ENCODE measurements around the gene APIP.

Gene APIP

DNA sequence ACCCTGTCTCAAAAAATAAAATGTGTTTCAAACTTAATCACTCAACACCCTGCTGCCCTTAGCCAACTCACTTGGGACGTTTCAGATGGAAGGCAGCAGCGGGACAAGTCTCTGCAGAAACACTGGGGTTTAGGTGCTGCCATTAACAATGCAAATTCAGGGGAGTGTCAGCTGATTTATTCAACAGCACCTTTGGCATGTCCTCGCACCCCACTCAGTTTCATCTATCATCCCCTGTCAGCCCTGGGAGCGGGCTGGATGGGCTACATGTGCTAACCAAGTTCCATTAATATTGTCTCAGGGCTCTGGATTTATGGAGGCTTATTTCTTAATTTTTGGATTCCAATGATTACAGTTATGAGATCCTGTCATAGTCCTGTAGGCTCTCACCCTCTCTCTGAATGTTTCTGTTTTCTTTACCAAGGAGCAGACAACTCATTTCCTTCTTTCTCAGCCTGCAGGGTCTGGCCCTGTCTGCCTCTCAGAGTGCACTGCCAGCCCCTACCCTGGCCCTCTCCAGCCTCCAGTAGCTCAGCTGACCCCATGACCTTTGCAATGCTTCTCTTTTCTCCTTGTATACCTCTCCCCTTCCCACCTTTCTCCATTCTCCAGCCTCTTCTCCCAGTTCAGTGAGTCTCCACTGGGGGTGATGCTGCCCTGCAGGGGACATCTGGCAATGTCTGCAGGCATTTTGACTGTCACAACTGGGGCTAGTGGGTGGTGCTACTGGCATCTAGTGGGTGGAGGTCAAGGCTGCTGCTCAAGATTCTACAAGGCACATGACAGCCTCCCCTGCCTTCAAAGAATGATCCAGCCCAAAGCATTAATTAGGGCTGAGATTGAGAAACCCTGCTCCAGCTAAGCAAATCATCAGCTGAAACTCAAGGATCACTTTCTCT is 79.0 kb downstream of the APIP start:
- TF ChIP-seq CREB1 (IDR thresholded peaks at IDR 0.05; ENCODE audit: low read depth) (no peak), TEAD4 (IDR thresholded peaks at IDR 0.05) (no peak), EP300 (IDR thresholded peaks at IDR 0.05; ENCODE audit: borderline replicate concordance) (no peak), YY1 (IDR thresholded peaks at IDR 0.05; ENCODE audit: low read depth) (no peak), FOXM1 (IDR thresholded peaks at IDR 0.05; ENCODE audit: borderline replicate concordance, low read depth) (no peak), NFIC (IDR thresholded peaks at IDR 0.05) (no peak), EGR1 (IDR thresholded peaks at IDR 0.05) (no peak), RAD21 (IDR thresholded peaks at IDR 0.05; ENCODE audit: low read depth) (no peak; the same call in 1 of the 2 replicates), TAF1 (IDR thresholded peaks at IDR 0.05; ENCODE audit: low read depth) (no peak), TCF12 (IDR thresholded peaks at IDR 0.05; ENCODE audit: low read depth) (no peak), ZBTB7A (IDR thresholded peaks at IDR 0.05; ENCODE audit: low read depth) (no peak), CEBPB (IDR thresholded peaks at IDR 0.05) (no peak)
- TF ChIP-seq, protein P1, sequence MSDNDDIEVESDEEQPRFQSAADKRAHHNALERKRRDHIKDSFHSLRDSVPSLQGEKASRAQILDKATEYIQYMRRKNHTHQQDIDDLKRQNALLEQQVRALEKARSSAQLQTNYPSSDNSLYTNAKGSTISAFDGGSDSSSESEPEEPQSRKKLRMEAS (IDR thresholded peaks at IDR 0.05) = no peak
- TF ChIP-seq, protein P2, sequence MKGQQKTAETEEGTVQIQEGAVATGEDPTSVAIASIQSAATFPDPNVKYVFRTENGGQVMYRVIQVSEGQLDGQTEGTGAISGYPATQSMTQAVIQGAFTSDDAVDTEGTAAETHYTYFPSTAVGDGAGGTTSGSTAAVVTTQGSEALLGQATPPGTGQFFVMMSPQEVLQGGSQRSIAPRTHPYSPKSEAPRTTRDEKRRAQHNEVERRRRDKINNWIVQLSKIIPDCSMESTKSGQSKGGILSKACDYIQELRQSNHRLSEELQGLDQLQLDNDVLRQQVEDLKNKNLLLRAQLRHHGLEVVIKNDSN (IDR thresholded peaks at IDR 0.05) = no peak
- TF ChIP-seq, protein P3, sequence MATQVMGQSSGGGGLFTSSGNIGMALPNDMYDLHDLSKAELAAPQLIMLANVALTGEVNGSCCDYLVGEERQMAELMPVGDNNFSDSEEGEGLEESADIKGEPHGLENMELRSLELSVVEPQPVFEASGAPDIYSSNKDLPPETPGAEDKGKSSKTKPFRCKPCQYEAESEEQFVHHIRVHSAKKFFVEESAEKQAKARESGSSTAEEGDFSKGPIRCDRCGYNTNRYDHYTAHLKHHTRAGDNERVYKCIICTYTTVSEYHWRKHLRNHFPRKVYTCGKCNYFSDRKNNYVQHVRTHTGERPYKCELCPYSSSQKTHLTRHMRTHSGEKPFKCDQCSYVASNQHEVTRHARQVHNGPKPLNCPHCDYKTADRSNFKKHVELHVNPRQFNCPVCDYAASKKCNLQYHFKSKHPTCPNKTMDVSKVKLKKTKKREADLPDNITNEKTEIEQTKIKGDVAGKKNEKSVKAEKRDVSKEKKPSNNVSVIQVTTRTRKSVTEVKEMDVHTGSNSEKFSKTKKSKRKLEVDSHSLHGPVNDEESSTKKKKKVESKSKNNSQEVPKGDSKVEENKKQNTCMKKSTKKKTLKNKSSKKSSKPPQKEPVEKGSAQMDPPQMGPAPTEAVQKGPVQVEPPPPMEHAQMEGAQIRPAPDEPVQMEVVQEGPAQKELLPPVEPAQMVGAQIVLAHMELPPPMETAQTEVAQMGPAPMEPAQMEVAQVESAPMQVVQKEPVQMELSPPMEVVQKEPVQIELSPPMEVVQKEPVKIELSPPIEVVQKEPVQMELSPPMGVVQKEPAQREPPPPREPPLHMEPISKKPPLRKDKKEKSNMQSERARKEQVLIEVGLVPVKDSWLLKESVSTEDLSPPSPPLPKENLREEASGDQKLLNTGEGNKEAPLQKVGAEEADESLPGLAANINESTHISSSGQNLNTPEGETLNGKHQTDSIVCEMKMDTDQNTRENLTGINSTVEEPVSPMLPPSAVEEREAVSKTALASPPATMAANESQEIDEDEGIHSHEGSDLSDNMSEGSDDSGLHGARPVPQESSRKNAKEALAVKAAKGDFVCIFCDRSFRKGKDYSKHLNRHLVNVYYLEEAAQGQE (IDR thresholded peaks at IDR 0.05; ENCODE audit: low read depth) = no peak

DNA sequence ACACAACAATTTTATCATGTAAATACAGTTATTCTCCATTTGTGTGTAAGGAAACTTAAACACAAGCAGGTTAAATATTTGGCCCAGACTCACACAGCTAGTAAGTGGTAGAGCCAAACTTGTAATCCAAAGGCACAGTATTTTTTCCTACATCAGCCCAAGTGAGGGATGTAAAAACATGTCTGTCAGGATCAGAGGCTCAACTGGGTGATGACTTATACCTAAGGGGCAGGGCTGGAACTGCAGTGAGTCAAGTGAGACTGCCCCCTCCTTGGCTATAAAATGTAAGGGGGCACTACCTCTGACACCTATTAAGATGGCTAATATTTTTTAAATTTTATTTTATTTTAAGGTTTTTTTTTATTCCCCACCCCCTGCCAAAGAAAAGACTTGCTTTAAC is 82.6 kb downstream of the APIP start:
- TF ChIP-seq CREB1 (IDR thresholded peaks at IDR 0.05; ENCODE audit: low read depth) (no peak), RAD21 (IDR thresholded peaks at IDR 0.05; ENCODE audit: low read depth) (no peak), TCF12 (IDR thresholded peaks at IDR 0.05; ENCODE audit: low read depth) (no peak), CEBPB (IDR thresholded peaks at IDR 0.05) (no peak), EGR1 (IDR thresholded peaks at IDR 0.05) (no peak), FOXM1 (IDR thresholded peaks at IDR 0.05; ENCODE audit: borderline replicate concordance, low read depth) (no peak), NFIC (IDR thresholded peaks at IDR 0.05) (no peak), TEAD4 (IDR thresholded peaks at IDR 0.05) (no peak), TAF1 (IDR thresholded peaks at IDR 0.05; ENCODE audit: low read depth) (no peak), YY1 (IDR thresholded peaks at IDR 0.05; ENCODE audit: low read depth) (no peak), ZBTB7A (IDR thresholded peaks at IDR 0.05; ENCODE audit: low read depth) (no peak), EP300 (IDR thresholded peaks at IDR 0.05; ENCODE audit: borderline replicate concordance) (no peak)
- TF ChIP-seq, protein P2 (IDR thresholded peaks at IDR 0.05) = no peak
- TF ChIP-seq, protein P1 (IDR thresholded peaks at IDR 0.05) = no peak
- TF ChIP-seq, protein P3 (IDR thresholded peaks at IDR 0.05; ENCODE audit: low read depth) = no peak

Measured in Ishikawa (cell line).